HepG2 (cell line): Measurements from ENCODE around the gene SMIM36. TPM values are rescaled to one million over a fixed set of nuclear protein-coding genes. Genes with fewer than 3 reads are reported as not detected.
A peak's percentile ranks its signal among the peaks of the same experiment; 100 is the strongest.

ENCODE experiments used
- ATF5 ChIP-seq: sonication (generic); formaldehyde crosslinking; IDR thresholded peaks from 2 replicates; pipeline ENCODE4 v1.4.0; 2020; ENCODE audit warnings: mild to moderate bottlenecking, low read depth, missing genetic modification reagents
- BRF2 ChIP-seq: sonication (generic); formaldehyde crosslinking; IDR thresholded peaks from 2 replicates; pipeline ENCODE4 v1.8.1; 2022; ENCODE audit warnings: mild to moderate bottlenecking, missing genetic modification reagents
- ERF ChIP-seq: IDR thresholded peaks from 2 replicates; pipeline ENCODE4 v1.6.1; 2018; ENCODE audit warnings: missing biosample characterization, missing genetic modification reagents
- FOXK1 ChIP-seq: sonication (generic); formaldehyde crosslinking; IDR thresholded peaks from 2 replicates; pipeline ENCODE4 v1.4.0; 2020; ENCODE audit warnings: low read depth, missing genetic modification reagents, borderline replicate concordance
- MIER3 ChIP-seq: IDR thresholded peaks from 2 replicates; pipeline ENCODE4 v1.6.1; 2016; ENCODE audit warnings: missing compliant biosample characterization, borderline replicate concordance
- MLX ChIP-seq: IDR thresholded peaks from 2 replicates; pipeline ENCODE4 v1.6.1; 2016
- MLXIP ChIP-seq: sonication (generic); formaldehyde crosslinking; IDR thresholded peaks from 2 replicates; pipeline ENCODE4 v1.9.0; 2021; ENCODE audit warnings: missing genetic modification reagents, borderline replicate concordance
- MTF2 ChIP-seq: sonication (generic); formaldehyde crosslinking; IDR thresholded peaks from 2 replicates; pipeline ENCODE4 v1.5.0; 2020; ENCODE audit warnings: missing genetic modification reagents, borderline replicate concordance
- MZF1 ChIP-seq: sonication (generic); formaldehyde crosslinking; IDR thresholded peaks from 2 replicates; pipeline ENCODE4 v1.8.1; 2023; ENCODE audit warnings: mild to moderate bottlenecking, missing genetic modification reagents, borderline replicate concordance
- PAWR ChIP-seq: sonication (generic); formaldehyde crosslinking; IDR thresholded peaks from 2 replicates; pipeline ENCODE4 v1.4.0; 2020; ENCODE audit warnings: missing genetic modification reagents, mild to moderate bottlenecking, borderline replicate concordance
- REXO4 ChIP-seq: sonication (generic); formaldehyde crosslinking; IDR thresholded peaks from 2 replicates; pipeline ENCODE4 v1.8.0; 2022; ENCODE audit warnings: missing genetic modification reagents, mild to moderate bottlenecking, borderline replicate concordance
- SRF ChIP-seq: IDR thresholded peaks from 2 replicates; pipeline ENCODE4 v1.6.1; 2011; ENCODE audit warnings: mild to moderate bottlenecking, low read depth, low read length, moderate library complexity
- ZBTB8A ChIP-seq: sonication (generic); formaldehyde crosslinking; IDR thresholded peaks from 2 replicates; pipeline ENCODE4 v1.4.0; 2020; ENCODE audit warnings: mild to moderate bottlenecking, low read depth, missing genetic modification reagents, borderline replicate concordance
- ZMYM4 ChIP-seq: sonication (generic); formaldehyde crosslinking; IDR thresholded peaks from 2 replicates; pipeline ENCODE4 v1.8.1; 2023; ENCODE audit warnings: mild to moderate bottlenecking, missing genetic modification reagents
- ZNF335 ChIP-seq: sonication (generic); formaldehyde crosslinking; IDR thresholded peaks from 2 replicates; pipeline ENCODE4 v1.4.0; 2020; ENCODE audit warnings: missing genetic modification reagents
- ZNF350 ChIP-seq: sonication (generic); formaldehyde crosslinking; IDR thresholded peaks from 2 replicates; pipeline ENCODE4 v1.4.0; 2020; ENCODE audit warnings: mild to moderate bottlenecking, low read depth, missing genetic modification reagents, borderline replicate concordance
- polyA plus RNA-seq, 8 experiments: library from polyadenylated mRNA; depleted of rRNA in 3 of 8; stranded (reverse) in 7 of 8; unstranded in 1 of 8; fragments of >200 nt; fragmentation: Illumina TruSeq in 4 of 8; extraction: Trizol in 4 of 8; gene quantifications; 2 replicates each; pipeline versions ENCODE4 v1.2.1 to v1.2.3, GENCODE V29; 2011 to 2016; ENCODE audit warnings: low read depth in 4 of 8, missing spikeins in 1 of 8, mixed read lengths in 1 of 8; ENCODE audit not compliant: insufficient read depth in 1 of 8
- total RNA-seq, 5 experiments: library from RNA; depleted of rRNA; stranded (reverse); fragments of >200 nt; fragmentation: Illumina TruSeq; extraction: Trizol; gene quantifications; 2 replicates each; pipeline ENCODE4 v1.2.3, GENCODE V29; 2016; ENCODE audit warnings: low read depth in 1 of 5
- TF ChIP-seq, protein P1 (sequence below): sonication (generic); formaldehyde crosslinking; IDR thresholded peaks from 2 replicates; pipeline ENCODE4 v1.5.1; 2020; ENCODE audit warnings: missing genetic modification reagents, mild to moderate bottlenecking, borderline replicate concordance
- TF ChIP-seq, protein P2 (sequence below): sonication (generic); formaldehyde crosslinking; IDR thresholded peaks from 2 replicates; pipeline ENCODE4 v1.4.0; 2020; ENCODE audit warnings: mild to moderate bottlenecking, missing genetic modification reagents

Gene SMIM36
- total and polyA plus RNA-seq, 2 of the 13 experiments (the other 11 are each of a cell fraction or from before 2014, with no cell fraction given), result not detected

GRCh38 chr17:55421179-55421934, 89.9 kb downstream of the SMIM36 start, which contains the start of gene MMD (continued):
- peak; percentile 83 for TF ChIP-seq ZNF350 (CRISPR knock-in tag)
- TF ChIP-seq ZNF335 (CRISPR knock-in tag), result no peak
- TF ChIP-seq BRF2, result 0 out of 2 replicates have a peak, but pooled peaks have one; percentile 11
- no peak; the same call in 1 of the 2 replicates for TF ChIP-seq MTF2 (CRISPR knock-in tag)
- TF ChIP-seq ZBTB8A (CRISPR knock-in tag), result no peak; the same call in 1 of the 2 replicates
- TF ChIP-seq, protein P1, sequence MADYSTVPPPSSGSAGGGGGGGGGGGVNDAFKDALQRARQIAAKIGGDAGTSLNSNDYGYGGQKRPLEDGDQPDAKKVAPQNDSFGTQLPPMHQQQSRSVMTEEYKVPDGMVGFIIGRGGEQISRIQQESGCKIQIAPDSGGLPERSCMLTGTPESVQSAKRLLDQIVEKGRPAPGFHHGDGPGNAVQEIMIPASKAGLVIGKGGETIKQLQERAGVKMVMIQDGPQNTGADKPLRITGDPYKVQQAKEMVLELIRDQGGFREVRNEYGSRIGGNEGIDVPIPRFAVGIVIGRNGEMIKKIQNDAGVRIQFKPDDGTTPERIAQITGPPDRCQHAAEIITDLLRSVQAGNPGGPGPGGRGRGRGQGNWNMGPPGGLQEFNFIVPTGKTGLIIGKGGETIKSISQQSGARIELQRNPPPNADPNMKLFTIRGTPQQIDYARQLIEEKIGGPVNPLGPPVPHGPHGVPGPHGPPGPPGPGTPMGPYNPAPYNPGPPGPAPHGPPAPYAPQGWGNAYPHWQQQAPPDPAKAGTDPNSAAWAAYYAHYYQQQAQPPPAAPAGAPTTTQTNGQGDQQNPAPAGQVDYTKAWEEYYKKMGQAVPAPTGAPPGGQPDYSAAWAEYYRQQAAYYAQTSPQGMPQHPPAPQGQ, result no peak
- no peak for TF ChIP-seq ERF (CRISPR knock-in tag)
- TF ChIP-seq, protein P2, sequence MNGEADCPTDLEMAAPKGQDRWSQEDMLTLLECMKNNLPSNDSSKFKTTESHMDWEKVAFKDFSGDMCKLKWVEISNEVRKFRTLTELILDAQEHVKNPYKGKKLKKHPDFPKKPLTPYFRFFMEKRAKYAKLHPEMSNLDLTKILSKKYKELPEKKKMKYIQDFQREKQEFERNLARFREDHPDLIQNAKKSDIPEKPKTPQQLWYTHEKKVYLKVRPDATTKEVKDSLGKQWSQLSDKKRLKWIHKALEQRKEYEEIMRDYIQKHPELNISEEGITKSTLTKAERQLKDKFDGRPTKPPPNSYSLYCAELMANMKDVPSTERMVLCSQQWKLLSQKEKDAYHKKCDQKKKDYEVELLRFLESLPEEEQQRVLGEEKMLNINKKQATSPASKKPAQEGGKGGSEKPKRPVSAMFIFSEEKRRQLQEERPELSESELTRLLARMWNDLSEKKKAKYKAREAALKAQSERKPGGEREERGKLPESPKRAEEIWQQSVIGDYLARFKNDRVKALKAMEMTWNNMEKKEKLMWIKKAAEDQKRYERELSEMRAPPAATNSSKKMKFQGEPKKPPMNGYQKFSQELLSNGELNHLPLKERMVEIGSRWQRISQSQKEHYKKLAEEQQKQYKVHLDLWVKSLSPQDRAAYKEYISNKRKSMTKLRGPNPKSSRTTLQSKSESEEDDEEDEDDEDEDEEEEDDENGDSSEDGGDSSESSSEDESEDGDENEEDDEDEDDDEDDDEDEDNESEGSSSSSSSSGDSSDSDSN (CRISPR knock-in tag), result peak; percentile 83
- TF ChIP-seq MLX (CRISPR knock-in tag), result no peak
- TF ChIP-seq MIER3 (CRISPR knock-in tag), result no peak
- 0 out of 2 replicates have a peak, but pooled peaks have one; percentile 27 for TF ChIP-seq REXO4 (CRISPR knock-in tag)
- no peak for TF ChIP-seq MLXIP (CRISPR knock-in tag)
- no peak for TF ChIP-seq FOXK1
- TF ChIP-seq SRF, result no peak
- TF ChIP-seq PAWR (CRISPR knock-in tag), result no peak
- TF ChIP-seq MZF1 (CRISPR knock-in tag), result no peak
- TF ChIP-seq ZMYM4 (CRISPR knock-in tag), result peak; percentile 81
- no peak for TF ChIP-seq ATF5 (CRISPR knock-in tag)
